Stomach (tissue), 4 donors: Measurements from ENCODE around the gene SPOCK3.

ENCODE experiments used
- EP300 ChIP-seq: sonication (generic); formaldehyde crosslinking; IDR thresholded peaks from one replicate; pipeline ENCODE4 v1.6.1; 2017; ENCODE audit warnings: antibody characterized with exemption
- POLR2AphosphoS5 ChIP-seq, 3 donors: sonication (generic); formaldehyde crosslinking; IDR thresholded peaks; one replicate each; pipeline ENCODE4 v1.6.1; 2016; ENCODE audit warnings: antibody characterized with exemption in 3 of 3
- TF ChIP-seq, protein P1 (sequence below), 7 experiments: fragments of 450-650 bp in 4 of 7; fragments of 200-600 bp in 3 of 7; sonication (generic) in 3 of 7; IDR thresholded peaks; one replicate each; pipeline ENCODE4 v1.5.1; 2016 to 2019; ENCODE audit warnings: antibody characterized with exemption in 7 of 7, control low read depth in 2 of 7, mild to moderate bottlenecking in 1 of 7

DNA sequence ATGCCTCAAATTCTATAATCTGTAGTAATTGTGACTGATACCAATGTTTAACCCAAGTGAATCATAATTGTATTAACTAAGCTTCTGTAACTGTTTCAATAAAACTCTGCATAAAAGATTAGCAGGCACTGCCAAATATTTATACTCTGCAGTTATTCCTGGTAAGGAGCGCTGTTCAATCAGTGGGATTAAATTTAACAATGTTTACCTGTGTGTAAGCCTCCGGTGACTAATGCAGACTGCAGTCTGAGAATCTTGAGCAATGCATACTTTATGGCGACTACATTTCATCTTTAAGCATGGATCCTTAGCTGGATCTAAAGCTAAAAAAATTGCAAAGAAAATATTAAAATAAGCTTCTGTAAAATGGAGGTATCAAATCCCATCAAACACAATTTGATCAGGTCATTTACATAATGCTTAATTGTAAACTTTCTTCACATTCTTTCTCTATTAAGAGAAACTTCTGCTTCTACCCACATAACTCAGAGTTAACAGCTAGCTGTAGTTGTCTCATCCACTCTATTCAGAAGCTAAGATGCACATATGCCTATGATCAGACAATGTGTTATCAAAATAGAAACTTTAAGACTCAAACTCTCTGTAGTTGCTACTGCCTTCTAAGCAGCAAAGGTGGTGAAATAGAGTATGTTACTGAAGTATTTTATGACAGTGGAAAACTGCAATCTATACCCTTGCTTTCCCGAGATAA lies 234.0 kb downstream of the SPOCK3 start:
- no peak for TF ChIP-seq POLR2AphosphoS5 (IDR thresholded peaks at IDR 0.05)
- TF ChIP-seq, protein P1, sequence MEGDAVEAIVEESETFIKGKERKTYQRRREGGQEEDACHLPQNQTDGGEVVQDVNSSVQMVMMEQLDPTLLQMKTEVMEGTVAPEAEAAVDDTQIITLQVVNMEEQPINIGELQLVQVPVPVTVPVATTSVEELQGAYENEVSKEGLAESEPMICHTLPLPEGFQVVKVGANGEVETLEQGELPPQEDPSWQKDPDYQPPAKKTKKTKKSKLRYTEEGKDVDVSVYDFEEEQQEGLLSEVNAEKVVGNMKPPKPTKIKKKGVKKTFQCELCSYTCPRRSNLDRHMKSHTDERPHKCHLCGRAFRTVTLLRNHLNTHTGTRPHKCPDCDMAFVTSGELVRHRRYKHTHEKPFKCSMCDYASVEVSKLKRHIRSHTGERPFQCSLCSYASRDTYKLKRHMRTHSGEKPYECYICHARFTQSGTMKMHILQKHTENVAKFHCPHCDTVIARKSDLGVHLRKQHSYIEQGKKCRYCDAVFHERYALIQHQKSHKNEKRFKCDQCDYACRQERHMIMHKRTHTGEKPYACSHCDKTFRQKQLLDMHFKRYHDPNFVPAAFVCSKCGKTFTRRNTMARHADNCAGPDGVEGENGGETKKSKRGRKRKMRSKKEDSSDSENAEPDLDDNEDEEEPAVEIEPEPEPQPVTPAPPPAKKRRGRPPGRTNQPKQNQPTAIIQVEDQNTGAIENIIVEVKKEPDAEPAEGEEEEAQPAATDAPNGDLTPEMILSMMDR (IDR thresholded peaks at IDR 0.05), result no peak
- no peak for TF ChIP-seq EP300
